ENCODE measurements around the gene GCKR.

Gene GCKR

DNA sequence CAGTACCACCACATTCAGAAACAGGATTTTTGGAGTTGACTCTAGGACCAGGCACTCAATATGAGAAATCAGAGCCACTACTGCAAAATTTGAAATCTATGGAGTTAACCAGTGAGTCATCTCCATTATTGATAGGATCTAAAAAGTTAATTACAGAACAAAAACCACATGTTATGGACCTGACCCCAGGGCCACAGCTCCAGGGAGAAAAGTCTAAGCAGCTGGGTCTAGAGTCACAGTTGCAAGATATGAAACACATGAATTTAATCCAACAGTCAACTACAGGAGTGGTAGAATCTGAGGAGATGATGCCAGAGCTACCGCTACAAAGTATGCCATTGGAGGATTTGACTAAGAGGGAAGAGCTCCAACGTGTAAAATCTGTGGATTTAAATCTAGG, 72.8 kb downstream of the GCKR start:
- in situ Hi-C loops (cut with MboI; ENCODE audit: low sequenced_read_pairs): no loop called here

- in situ Hi-C loops (cut with MboI; ENCODE audit: low sequenced_read_pairs): no loop called here
These were observed 74.6 kb downstream of the GCKR start for GRCh38 chr2:27571197-27571596.

DNA sequence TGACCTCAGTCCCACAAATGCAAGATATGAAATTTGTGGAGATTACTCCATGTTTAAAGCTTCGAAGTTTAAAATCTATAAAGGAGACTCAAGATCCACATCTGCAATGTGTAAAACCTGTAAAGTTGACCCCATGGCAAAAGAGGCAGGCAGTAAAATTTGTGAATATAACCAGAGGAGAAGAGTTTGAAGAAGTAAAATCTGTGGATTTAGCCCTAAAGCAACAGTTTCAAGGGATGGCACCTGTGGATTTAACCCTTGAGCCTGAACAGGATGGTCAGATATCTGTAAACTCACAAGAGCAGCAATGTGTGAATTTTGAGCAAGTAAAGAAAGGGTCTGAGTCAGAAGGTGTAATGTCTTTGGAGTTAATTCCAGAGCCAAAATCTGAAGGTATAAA, 75.0 kb downstream of the GCKR start:
- in situ Hi-C loops (cut with MboI; ENCODE audit: low sequenced_read_pairs): no loop called here

GRCh38 chr2:27572439-27572838, 75.8 kb downstream of the GCKR start:
- in situ Hi-C loops (cut with MboI; ENCODE audit: low sequenced_read_pairs): no loop called here

- in situ Hi-C loops (cut with MboI; ENCODE audit: low sequenced_read_pairs): no loop called here
These were observed 76.4 kb downstream of the GCKR start for GRCh38 chr2:27572998-27573429.
